Gastrocnemius medialis (tissue), 4 donors: Measurements from ENCODE around the gene TAGLN.
"Not testable (repeated sequence)": the region's sequence is repeated elsewhere in the genome, so short reads cannot be mapped to it uniquely, and the experiment has no call there.

Source experiments
- CTCF ChIP-seq, 5 experiments: fragments of 450-650 bp in 3 of 5; fragments of 200-600 bp in 2 of 5; sonication (generic) in 2 of 5; IDR thresholded peaks in 4 of 5; conservative IDR thresholded peaks in 1 of 5; 1 replicate in 4 of 5; 2 replicates in 1 of 5; pipeline ENCODE4 v1.5.1; 2016 to 2019; ENCODE audit warnings: antibody characterized with exemption in 5 of 5, mild to moderate bottlenecking in 3 of 5, moderate library complexity in 3 of 5
- POLR2A ChIP-seq, 2 donors: fragments of 450-650 bp; IDR thresholded peaks; one replicate each; pipeline ENCODE4 v1.6.1; 2017; ENCODE audit warnings: antibody characterized with exemption in 2 of 2, mild to moderate bottlenecking in 2 of 2, moderate library complexity in 2 of 2

GRCh38 chr11:117206111-117206510, 6.9 kb downstream of the TAGLN start:
- TF ChIP-seq POLR2A (IDR thresholded peaks at IDR 0.05); CTCF (IDR thresholded peaks at IDR 0.05 in 4 of 5, conservative IDR thresholded peaks at IDR 0.05 in 1 of 5): not testable (repeated sequence)
